RWPE1 (cell line): ENCODE measurements around the gene FAM107B.

Experiments
- CTCF ChIA-PET: fragments of 350-600 bp; sonication (Branson Sonifier 250); formaldehyde crosslinking; extraction: SDS; loops from one replicate; lab custom pipeline; 2021; lab: Yijun Ruan, JAX
- POLR2A ChIA-PET: fragments of 400-600 bp; formaldehyde crosslinking; extraction: SDS; loops from one replicate; lab custom pipeline; 2020; ENCODE audit warnings: antibody characterized with exemption; ENCODE audit not compliant: low non-redundant PET; lab: Yijun Ruan, JAX
- DNase-seq: peaks from one replicate; pipeline ENCODE4 v3.0.0; 2012; ENCODE audit warnings: low spot score
- H3K27ac ChIP-seq: fragments of 450-650 bp; 2 replicates; pipeline ENCODE4 v1.5.1; 2017
- CTCF ChIP-seq: fragments of 450-650 bp; conservative IDR thresholded peaks from 2 replicates; pipeline ENCODE4 v1.5.1; 2017; ENCODE audit warnings: low read depth, mild to moderate bottlenecking

Gene FAM107B

GRCh38 chr10:14782691-14783363 is 8.1 kb upstream of the FAM107B start:
- peak overlapping the region; percentile 28; the same call in 1 of the 2 replicates for H3K27ac ChIP-seq
- ChIA-PET POLR2A (no interaction called here), CTCF (no interaction called here)
- DNase-seq: peak; percentile 69
- TF ChIP-seq CTCF: no peak

- ChIA-PET CTCF (no interaction called here), POLR2A (no interaction called here)
- TF ChIP-seq CTCF: no peak
- H3K27ac ChIP-seq: no peak overlapping the region; the same call in 1 of the 2 replicates
- no peak for DNase-seq
These were observed 7.1 kb upstream of the FAM107B start for GRCh38 chr10:14781763-14782162.

- CTCF ChIA-PET: no interaction called here
- POLR2A ChIA-PET: no interaction called here
- no peak for DNase-seq
- TF ChIP-seq CTCF: no peak
- no peak overlapping the region for H3K27ac ChIP-seq
These were observed 4.4 kb upstream of the FAM107B start for GRCh38 chr10:14779001-14779651.

GRCh38 chr10:14776546-14776945 is 1.8 kb upstream of the FAM107B start:
- no peak for DNase-seq
- H3K27ac ChIP-seq: no peak overlapping the region
- no peak for TF ChIP-seq CTCF
- CTCF ChIA-PET: no interaction called here
- POLR2A ChIA-PET: no interaction called here

GRCh38 chr10:14775656-14776055 is 959 bp upstream of the FAM107B start:
- ChIA-PET CTCF (no interaction called here), POLR2A (no interaction called here)
- DNase-seq: no peak
- TF ChIP-seq CTCF: no peak
- no peak overlapping the region for H3K27ac ChIP-seq

- DNase-seq: no peak
- ChIA-PET POLR2A (no interaction called here), CTCF (no interaction called here)
- H3K27ac ChIP-seq: no peak overlapping the region
- TF ChIP-seq CTCF: no peak
These were observed 500 bp downstream of the FAM107B start for GRCh38 chr10:14774214-14774580.
